GM10248 (cell line): ENCODE data around the gene LUZP1.

Experiments used
- CTCF ChIA-PET: fragments of 300-600 bp; sonication (Branson Sonifier 250); formaldehyde crosslinking; extraction: SDS; loops from one replicate; lab custom pipeline; 2021; ENCODE audit warnings: antibody characterized with exemption; lab: Yijun Ruan, JAX
- POLR2A ChIA-PET: fragments of 350-650 bp; sonication (Branson Sonifier 250); formaldehyde crosslinking; extraction: SDS; loops from one replicate; lab custom pipeline; 2020; ENCODE audit warnings: antibody characterized with exemption; lab: Yijun Ruan, JAX
- DNase-seq: peaks from one replicate; pipeline ENCODE4 v3.0.0; 2012; ENCODE audit errors: extremely low spot score
- CTCF ChIP-seq: IDR thresholded peaks from 2 replicates; pipeline ENCODE4 v1.5.1; 2012; ENCODE audit warnings: mild to moderate bottlenecking, low read depth; ENCODE audit errors: extremely low read depth, missing control alignments, control extremely low read depth

Gene LUZP1

GRCh38 chr1:23123528-23123927 lies 45.1 kb downstream of the LUZP1 start:
- DNase-seq: no peak
- no peak for TF ChIP-seq CTCF
- ChIA-PET POLR2A (no interaction called here), CTCF (interaction anchor here (0.7 to 2.9 kb wide), 4 partner anchors 10 to 61 kb away, joined by 3 to 11 read pairs (median 5); no protein-coding TSS in a partner anchor)

GRCh38 chr1:23122796-23123195 lies 45.9 kb downstream of the LUZP1 start:
- DNase-seq: no peak
- ChIA-PET POLR2A (no interaction called here), CTCF (interaction anchor here (0.7 to 2.9 kb wide), 3 partner anchors 12 to 62 kb away, joined by 3 to 11 read pairs (median 7); no protein-coding TSS in a partner anchor)
- TF ChIP-seq CTCF: no peak

DNA sequence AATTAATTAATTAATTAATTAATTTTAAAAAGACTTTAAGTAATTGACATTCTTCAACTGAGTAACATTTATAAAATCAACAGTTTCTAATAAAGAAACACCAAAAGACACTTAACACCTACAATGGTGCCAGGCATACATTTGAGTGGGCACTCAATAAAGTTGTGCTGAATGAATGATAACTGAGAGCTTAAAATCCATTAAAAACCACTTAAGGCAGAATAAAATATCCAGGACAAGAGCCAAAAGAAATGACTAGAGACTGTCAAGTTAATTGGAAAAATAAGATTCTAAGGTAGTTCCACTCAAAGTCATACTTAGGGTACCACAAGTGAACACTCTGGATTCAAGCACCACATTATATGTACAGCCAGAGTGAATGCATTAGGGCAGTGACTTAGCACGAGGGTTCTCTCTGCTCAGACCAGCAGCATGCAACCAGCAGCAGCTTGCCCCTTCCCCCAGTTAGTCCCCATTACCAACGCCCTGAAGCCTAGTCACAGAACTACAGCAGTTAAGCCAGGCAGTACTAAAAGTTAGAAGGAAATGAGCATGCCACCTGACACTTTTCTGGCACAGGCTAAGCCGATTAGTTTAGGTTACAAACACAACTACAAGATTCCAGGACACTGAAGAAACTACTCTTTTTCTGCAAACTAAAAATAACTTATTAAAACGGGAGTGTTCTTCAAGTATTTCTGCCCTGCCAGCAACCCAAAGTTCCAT lies 46.5 kb downstream of the LUZP1 start:
- DNase-seq: no peak
- CTCF ChIA-PET: interaction anchor here (0.9 to 3.7 kb wide), 3 partner anchors 12 to 23 kb away, joined by 3 to 27 read pairs (median 11); no protein-coding TSS in a partner anchor
- POLR2A ChIA-PET: no interaction called here
- TF ChIP-seq CTCF: no peak

GRCh38 chr1:23120383-23120782 lies 48.3 kb downstream of the LUZP1 start:
- POLR2A ChIA-PET: no interaction called here
- TF ChIP-seq CTCF: no peak
- no peak for DNase-seq
- CTCF ChIA-PET: interaction anchor here (1.2 to 3.7 kb wide), 5 partner anchors 8 to 64 kb away, joined by 4 to 27 read pairs (median 5); no protein-coding TSS in a partner anchor

DNA sequence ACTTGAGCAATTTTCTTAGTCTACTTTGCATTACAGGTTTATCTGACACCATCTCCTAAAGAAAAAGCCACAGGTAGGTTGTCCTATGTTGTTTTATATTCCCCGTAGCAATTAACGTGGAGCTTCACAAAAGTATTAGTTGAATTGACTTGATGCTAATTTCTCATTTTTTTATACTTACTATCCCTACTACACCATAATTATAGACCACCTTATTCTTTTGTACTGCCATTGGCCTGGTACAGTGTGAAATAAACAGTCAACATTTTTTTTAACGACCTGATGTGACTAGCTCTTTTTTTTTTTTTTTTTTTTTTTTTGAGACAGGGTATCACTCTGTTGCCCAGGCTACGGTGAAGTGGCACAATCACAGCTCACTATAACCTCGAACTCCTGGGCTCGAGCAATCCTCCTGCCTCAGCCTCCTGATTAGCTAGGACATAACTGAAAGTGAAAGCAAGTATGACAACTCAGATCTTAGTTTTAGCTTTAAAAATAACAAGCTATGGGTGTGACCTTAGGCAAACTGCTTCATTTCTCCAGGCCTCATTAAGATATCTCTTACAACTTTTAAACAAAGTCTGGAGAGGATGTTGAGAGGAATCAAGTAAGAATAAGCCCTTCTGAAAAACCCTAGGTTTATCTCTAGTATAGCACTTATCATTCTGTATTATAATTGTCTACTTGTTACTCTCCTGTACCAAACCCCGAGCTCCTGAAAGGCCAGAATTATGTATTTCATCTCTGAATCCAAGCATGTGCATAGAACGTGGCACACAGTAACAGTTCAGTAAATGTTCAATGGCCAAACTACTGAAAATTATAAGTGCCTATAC lies 49.5 kb downstream of the LUZP1 start:
- POLR2A ChIA-PET: interaction anchor here (0.6 kb wide), 2 partner anchors 77 to 215 kb away, joined by 3 to 4 read pairs; no protein-coding TSS in a partner anchor
- no peak for TF ChIP-seq CTCF
- CTCF ChIA-PET: interaction anchor here (0.7 to 3.7 kb wide), 9 partner anchors 9 to 65 kb away, joined by 3 to 27 read pairs (median 5); no protein-coding TSS in a partner anchor
- no peak for DNase-seq

DNA sequence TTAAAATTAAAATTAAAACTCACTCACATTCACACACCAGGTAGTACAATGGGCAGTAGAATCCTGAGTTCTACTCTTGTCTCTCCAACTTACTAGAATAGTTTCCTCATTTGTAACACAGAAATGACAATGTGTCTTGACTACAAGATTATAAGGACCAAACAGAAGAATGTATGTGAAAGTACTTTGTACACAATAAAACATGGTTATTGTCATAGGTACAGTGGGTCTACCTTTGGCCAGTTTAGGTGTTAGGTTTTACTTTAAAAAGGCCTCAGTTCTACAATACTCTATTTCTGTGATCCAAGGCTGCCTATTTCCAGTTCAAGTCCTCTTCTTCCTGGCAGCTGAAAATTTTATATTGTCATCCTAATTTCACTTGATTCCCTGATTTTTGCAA lies 50.2 kb downstream of the LUZP1 start:
- DNase-seq: no peak
- POLR2A ChIA-PET: interaction anchor here (0.6 kb wide), 1 partner anchor 76 kb away, joined by 3 read pairs; no protein-coding TSS in a partner anchor
- CTCF ChIA-PET: interaction anchor here (0.9 to 3.7 kb wide), 5 partner anchors 18 to 66 kb away, joined by 3 to 27 read pairs (median 5); no protein-coding TSS in a partner anchor
- TF ChIP-seq CTCF: no peak
